Amygdala (tissue), 56 donors: ENCODE results near the gene MATN3.

Experiments
- DNase-seq, 56 donors: peaks; one replicate each; lab custom pipeline; 2025; lab: John Stamatoyannopoulos, UW

The MATN3 gene

DNA sequence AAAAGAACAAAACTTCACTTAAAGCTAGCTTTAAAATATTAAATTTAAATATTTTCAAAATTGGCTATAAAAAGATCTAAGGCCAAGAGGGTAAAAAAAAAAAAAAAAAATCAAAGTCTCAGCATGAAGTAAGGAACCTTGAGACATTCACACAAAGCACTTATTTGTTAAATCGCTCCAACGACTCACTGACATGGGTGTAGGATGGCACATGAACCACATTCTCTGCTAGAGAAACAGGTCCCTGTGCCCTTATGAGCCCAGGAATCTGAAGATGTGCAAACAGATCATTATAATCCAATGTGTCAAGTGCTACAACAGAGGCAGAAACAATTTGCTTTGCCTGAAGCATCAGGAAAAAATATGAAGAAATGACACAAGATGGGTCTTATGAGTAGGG lies 25.2 kb upstream of the MATN3 start:
- DNase-seq: no peak

DNA sequence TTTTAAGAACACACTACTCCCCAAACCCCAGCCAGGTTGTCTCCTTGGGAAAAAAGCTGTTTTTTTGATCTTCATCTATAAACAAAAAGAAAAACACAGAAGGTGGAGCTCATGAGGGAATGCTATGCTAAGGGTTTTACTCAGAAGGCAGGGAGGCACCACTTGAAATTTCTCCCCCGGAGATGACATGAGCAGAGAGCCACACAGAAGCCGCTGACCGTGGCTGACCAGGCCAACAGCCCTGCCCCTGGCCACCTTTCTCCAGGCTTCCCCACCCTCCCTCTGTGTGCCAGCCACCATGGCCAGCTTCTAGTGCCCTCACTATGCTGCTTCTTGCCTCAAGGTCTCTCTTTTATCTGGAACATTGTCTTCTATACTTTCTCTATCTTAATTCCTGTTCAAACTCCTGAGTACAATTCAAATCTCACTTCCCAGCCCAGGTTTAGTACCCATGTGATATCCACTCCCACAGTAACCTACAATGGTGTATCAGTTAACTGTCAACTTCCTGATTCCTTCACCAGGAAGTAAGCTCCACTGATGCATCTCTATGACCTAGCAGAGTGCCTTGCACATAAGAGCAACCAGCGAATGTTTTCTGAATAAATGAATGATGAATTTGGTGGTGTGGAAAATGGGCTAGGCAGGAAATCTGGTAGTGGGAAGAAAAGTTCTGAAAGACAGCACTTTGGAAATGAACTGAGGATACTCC lies 23.6 kb upstream of the MATN3 start:
- no peak for DNase-seq

- no peak for DNase-seq
Measured at GRCh38 chr2:20034821-20035220, 22.4 kb upstream of the MATN3 start.

GRCh38 chr2:20034218-20034617 lies 21.8 kb upstream of the MATN3 start:
- DNase-seq: no peak

GRCh38 chr2:20033322-20033721 lies 20.9 kb upstream of the MATN3 start:
- DNase-seq: no peak

DNA sequence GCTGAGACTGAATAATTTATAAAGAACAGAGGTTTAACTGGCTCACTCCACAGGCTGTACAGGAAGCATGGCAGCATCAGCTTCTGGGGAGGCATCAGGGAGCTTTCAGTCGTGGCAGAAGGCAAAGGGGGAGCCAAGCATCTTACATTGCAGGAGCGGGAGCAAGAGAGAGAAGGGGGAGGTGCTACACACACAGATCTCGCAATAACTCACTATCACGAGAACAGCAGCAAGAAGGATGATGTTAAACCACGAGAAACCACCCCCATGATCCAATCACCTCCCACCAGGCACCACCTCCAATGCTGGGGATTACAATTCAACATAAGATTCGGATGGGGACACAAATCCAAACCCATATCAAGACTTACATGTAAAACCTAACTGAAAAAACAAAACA lies 17.8 kb upstream of the MATN3 start:
- DNase-seq: no peak

DNA sequence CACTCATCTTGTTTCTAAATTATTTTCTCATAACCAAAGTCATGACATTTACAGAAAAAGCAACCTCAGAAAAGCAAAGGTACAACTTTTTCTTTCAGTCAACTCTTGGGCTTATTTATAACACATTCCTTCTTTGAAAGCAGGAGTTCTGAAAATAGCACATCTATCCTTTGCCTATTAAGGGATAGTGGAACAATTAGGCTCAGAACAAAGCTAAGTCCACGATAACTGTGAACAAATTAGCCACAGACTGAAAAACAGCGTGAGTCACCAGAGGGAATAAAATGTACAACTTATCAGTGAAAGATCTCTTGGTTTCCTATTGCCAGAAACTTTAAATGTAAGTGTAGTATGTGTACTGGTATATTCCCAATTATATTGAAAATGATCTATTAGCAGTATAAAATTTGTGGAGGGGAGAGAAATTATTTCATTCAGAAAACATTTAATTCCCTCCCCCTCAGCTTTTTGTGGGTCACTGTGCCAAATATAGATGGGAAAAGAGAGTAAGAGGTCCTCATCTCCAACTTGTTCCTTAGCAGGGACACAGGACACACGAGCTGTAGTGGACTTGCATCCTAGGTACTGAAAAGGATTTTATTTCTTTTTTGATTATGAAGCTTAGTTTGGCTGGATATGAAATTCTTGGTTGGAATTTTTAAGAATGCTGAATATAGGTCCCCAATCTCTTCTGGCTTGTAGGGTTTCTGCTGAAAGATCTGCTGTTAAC lies 15.4 kb upstream of the MATN3 start:
- DNase-seq: peak in 1 of 56 donors; percentile 4

DNA sequence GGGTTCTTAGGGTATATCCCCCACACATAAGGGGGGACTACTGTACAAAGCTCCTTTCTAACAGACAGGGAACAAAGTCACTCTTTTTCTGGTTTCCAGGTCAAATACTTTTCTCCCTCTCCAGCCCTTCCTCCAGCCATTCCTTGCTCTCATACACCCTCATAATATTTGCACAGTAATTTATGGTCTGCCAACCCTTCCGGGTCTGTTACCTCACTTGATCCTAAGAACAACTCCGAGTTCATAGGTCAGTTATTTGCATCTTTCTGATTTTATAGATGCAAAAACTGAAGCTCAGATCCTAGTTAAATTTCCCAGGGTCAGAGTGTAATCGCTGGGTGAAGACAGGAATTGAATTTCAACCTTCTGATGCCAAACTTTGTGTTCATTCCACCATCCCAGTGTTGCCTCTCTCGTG lies 14.8 kb upstream of the MATN3 start:
- DNase-seq: no peak

DNA sequence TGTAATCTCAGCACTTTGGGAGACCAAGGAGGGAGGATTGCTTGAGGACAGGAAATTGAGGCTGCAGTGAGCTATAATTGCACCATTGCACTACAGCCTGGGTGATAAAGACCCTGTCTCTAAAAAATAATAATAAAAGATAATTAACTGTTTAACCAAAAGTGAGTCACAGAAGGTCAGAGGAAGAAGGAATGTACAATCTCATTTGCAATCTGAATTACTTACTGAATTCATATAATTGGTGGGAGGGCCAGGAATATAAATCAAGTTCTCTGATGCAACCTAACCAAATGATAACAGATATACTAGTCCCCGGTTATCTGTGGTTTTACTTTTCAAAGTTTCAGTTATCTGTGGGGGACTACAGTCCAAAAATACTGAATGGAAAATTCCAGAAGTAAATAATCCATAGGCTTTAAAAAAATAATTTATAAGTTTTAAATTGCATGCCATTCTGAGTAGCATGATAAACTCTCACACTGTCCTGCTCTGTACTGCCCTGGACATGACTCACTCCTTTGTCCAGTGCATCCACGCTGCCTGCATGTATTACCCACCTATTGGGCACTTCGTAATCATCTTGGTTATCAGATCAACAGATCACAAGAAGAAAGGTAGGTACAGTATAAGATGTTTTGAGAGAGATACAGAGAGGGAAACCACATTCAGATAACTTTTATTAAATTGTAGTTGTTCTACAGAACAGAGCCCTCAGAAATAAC lies 12.8 kb upstream of the MATN3 start:
- DNase-seq: no peak

DNA sequence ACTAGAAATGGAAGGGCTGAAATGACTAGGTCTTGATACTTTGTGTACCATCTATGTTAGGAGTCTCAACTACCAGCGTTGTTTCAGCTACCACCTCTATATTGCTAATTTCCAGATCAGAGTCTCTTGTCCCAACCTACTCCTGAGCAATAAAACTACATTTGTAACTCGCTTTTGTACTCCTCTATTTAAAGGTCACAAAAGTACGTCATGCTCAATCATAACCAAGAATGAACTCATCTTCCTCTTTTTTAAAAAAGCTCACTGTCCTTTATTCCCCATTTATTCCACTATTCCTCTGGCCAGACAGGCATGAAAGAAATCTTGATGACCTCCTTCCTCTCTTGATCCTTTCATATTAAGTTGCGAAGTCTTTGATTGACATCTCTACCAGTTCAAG lies 11.2 kb upstream of the MATN3 start:
- DNase-seq: no peak

- DNase-seq: no peak
Measured at GRCh38 chr2:20021405-20022009, 9.0 kb upstream of the MATN3 start.

DNA sequence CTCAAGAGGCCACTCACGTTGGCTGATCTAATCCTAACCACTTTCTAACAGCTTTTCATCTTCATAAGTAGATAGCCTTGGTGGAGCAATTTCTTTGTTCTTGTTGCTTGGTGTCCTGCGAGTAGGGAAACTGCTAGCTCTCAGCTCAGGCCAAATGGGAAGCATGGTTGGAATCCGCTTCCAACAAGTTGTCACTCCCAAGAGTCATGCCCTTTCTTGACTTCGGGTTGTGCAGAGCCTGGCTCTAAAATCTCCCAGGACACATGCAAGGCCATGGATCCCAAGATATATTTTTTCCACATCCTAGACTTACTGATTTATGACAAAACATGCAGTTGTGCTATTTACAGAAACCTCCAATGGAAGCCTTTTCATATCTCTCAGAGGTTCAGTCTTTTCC lies 7.3 kb upstream of the MATN3 start:
- no peak for DNase-seq

- DNase-seq: no peak
Measured at GRCh38 chr2:20018601-20019152, 6.2 kb upstream of the MATN3 start.

GRCh38 chr2:20016346-20016745 lies 3.9 kb upstream of the MATN3 start:
- no peak for DNase-seq

DNA sequence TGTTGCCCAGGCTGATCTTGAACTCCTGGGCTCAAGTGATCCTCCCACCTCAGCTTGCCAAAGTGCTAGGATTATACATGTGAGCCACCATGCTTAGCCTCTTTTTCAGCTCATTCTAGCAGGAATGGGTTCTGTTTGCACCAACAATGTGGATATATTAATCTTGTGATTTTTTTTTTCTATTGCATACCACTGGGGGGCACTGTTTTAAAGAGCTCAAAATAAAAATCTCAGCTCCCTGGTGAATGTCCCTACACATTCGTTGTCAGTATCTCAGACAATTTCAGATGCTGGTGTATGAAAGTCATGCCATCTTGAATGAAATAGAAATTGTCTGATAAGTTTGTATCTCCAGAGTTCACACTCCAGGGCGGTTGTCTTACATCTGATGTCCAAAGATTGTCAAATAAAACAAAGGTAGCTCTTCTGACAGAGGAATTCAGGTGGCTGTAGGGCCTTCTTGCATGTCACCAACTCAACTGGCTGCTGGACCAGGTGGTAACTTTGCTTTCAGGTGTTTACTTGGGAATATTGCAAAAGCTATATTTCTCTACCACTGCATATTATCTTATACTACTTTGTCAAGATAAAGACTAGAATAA lies 3.1 kb upstream of the MATN3 start:
- peak in 1 of 56 donors; percentile 16 for DNase-seq

DNA sequence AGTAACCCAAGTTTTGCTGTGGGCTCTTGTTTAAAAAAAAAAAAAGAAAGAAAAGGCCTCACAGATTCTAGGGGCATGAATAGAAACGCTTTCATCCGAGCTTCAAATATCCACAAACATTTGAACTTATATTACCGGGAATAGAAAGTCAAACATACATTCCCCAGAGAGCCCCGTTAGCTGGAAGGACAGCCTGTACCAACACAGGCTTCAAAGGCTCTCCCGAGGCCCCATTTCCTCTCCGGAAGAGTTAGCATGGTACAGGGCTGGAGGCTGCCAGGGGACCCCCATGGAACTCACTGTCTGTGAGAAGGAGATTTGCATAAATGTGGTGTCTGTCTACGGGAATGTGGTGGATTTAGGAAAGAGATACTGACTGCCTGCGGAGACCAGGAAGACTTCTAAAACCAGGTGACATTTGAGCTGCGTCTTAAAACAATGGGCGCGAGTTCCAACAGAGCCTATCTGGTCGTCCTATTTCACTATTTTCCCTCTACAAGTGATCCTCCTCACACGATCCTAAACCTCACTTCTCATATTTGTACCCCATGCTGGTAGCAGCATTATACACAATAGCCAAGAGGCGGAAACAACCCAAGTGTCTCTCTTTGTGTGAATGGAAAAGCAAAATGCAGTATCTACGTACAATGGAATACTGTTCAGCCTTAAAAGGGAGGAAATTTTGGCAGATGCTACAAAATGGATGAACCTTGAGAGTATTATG lies 820 bp upstream of the MATN3 start:
- DNase-seq: no peak

DNA sequence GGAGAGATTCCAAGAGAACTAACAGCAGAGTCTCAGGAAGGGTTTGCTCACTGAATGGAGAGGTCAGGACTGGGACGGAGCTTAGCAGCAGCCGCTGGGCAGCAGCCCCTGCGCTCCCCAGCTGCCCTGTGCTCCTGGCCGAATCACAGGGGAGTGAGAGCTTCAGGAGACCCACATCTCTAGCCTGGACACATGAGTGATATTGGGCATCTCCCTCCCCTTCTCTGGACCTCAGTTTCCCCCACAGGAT lies 511 bp downstream of the MATN3 start:
- no peak for DNase-seq

DNA sequence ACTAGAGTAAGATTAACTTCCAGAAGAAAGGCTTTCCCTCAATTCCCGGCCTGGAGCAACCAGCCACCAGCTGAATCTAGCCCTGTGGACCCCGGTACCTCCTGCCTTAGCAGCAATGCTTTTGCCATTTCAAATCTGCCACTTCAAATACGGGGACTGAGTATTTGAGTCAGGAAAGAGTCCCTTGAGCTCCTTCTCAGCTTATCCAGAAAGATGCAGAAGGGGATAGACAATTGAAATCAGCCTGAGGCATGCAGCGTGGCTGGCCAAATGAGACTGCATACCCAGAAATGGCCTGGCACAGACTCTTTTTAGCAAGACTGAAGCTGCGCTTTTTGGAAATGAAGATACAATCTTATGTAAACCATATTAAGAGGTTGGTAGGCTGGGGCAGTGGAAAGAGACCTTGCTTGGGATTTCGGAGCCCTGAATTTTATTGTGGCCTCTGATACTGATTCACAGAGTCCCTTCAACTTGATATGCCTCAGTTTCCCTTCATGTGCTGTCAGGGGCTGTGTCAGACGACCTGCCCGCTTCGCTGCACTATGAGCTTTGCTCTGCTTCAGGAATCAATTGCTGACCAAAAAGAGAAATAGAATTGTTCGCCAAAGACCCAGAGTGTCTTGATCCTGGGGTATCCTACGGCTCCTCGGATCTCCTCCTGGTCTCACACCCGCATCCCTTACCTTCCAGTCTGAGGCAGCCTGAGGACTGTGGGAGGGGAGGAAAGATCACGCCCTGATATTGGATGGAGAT lies 1.0 kb downstream of the MATN3 start:
- no peak for DNase-seq

DNA sequence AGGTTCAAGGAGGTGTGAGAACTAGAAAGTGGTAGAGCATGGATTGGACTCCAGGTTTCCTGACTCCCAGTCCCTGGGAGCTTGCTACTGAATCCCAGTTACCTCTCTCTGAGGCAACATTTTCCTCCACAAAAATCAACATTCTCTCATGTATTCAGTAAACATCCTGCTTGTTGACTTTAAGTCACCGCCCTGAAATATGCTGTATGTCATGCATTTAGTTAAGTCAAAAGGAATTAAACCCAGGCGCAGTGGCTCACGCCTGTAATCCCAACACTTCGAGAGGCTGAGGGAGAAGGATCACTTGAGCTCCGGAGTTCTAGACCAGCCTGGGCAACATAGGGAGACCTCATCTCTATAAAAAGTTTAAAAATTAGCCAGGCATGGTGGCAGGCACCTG lies 3.8 kb downstream of the MATN3 start:
- DNase-seq: no peak
